IMR-90 (cell line): ENCODE data around the gene MRPL3. TPM values are rescaled to one million over a fixed set of nuclear protein-coding genes. Genes with fewer than 3 reads are reported as not detected.

Experiments used
- ATAC-seq: fragments of 200-7000 bp; cut with Tn5 transposase; 2 replicates; pipeline ENCODE4 v1.9.1; 2020; ENCODE audit warnings: low read depth, mild to moderate bottlenecking, moderate library complexity
- BruUV-seq: library from RNA; stranded (reverse); fragments of 400-500 nt; replicated peaks from 2 replicates; lab custom pipeline; 2021; lab: Mats Ljungman, UMichigan
- CTCF ChIA-PET: fragments of 300-600 bp; formaldehyde crosslinking; extraction: SDS; loops from one replicate; lab custom pipeline; 2021; ENCODE audit warnings: antibody characterized with exemption; lab: Yijun Ruan, JAX
- POLR2A ChIA-PET: fragments of 300-600 bp; sonication (Branson Sonifier 250); formaldehyde crosslinking; loops from one replicate; lab custom pipeline; 2022; ENCODE audit warnings: antibody characterized with exemption; ENCODE audit not compliant: unreplicated experiment; lab: Charles Lee
- DNase-seq: peaks from one replicate; pipeline ENCODE4 v3.0.0; 2013
- H2AFZ ChIP-seq: replicated peaks from 2 replicates; pipeline ENCODE3; 2013; ENCODE audit warnings: low read length, mild to moderate bottlenecking; ENCODE audit not compliant: poor library complexity
- H2AK5ac ChIP-seq: 2 replicates; pipeline ENCODE4 v1.6.1; 2013; ENCODE audit warnings: low read depth, low read length, inconsistent platforms
- H2AK9ac ChIP-seq: replicated peaks from 2 replicates; pipeline ENCODE3; 2013; ENCODE audit warnings: mild to moderate bottlenecking, low read depth, low read length, moderate library complexity; ENCODE audit not compliant: poor library complexity
- H2BK120ac ChIP-seq: 2 replicates; pipeline ENCODE4 v1.6.1; 2013; ENCODE audit warnings: low read depth, low read length, inconsistent platforms
- H2BK15ac ChIP-seq: 3 replicates; pipeline ENCODE4 v1.6.1; 2013; ENCODE audit warnings: low read depth, low read length, inconsistent platforms
- H2BK20ac ChIP-seq: 2 replicates; pipeline ENCODE4 v1.6.1; 2013; ENCODE audit warnings: low read depth, mild to moderate bottlenecking, inconsistent platforms, low read length, moderate library complexity
- H2BK5ac ChIP-seq: 2 replicates; pipeline ENCODE4 v1.6.1; 2013; ENCODE audit warnings: mild to moderate bottlenecking, low read depth, low read length, inconsistent platforms; ENCODE audit not compliant: poor library complexity, severe bottlenecking
- H3K14ac ChIP-seq: replicated peaks from 2 replicates; pipeline ENCODE4 v1.6.1; 2013; ENCODE audit warnings: low read depth, low read length, inconsistent platforms
- H3K18ac ChIP-seq: 2 replicates; pipeline ENCODE4 v1.6.1; 2013; ENCODE audit warnings: low read depth, low read length, control low read depth
- H3K23ac ChIP-seq: 2 replicates; pipeline ENCODE4 v1.6.1; 2013; ENCODE audit warnings: low read depth, low read length, inconsistent platforms
- H3K27ac ChIP-seq: 2 replicates; pipeline ENCODE4 v1.5.1; 2013; ENCODE audit warnings: mild to moderate bottlenecking, control low read depth, low read length; ENCODE audit not compliant: insufficient read depth
- H3K27me3 ChIP-seq: 2 replicates; pipeline ENCODE4 v1.6.1; 2013; ENCODE audit warnings: low read length; ENCODE audit not compliant: control insufficient read depth, insufficient read depth
- H3K36me3 ChIP-seq: 2 replicates; pipeline ENCODE4 v1.6.1; 2013; ENCODE audit warnings: low read length, mixed read lengths; ENCODE audit not compliant: control insufficient read depth, insufficient read depth
- H3K4ac ChIP-seq: 2 replicates; pipeline ENCODE4 v1.6.1; 2013; ENCODE audit warnings: low read depth, low read length, inconsistent platforms
- H3K4me1 ChIP-seq: 2 replicates; pipeline ENCODE4 v1.6.1; 2013; ENCODE audit warnings: low read length, mixed read lengths; ENCODE audit not compliant: control insufficient read depth, insufficient read depth
- H3K4me2 ChIP-seq: 2 replicates; pipeline ENCODE4 v1.6.1; 2013; ENCODE audit warnings: low read depth, mild to moderate bottlenecking, control low read depth, low read length, moderate library complexity
- H3K4me3 ChIP-seq: 2 replicates; pipeline ENCODE4 v1.5.1; 2013; ENCODE audit warnings: low read depth, mild to moderate bottlenecking, control low read depth, low read length, moderate library complexity; ENCODE audit not compliant: insufficient read depth
- H3K56ac ChIP-seq: 2 replicates; pipeline ENCODE4 v1.6.1; 2013; ENCODE audit warnings: low read length, inconsistent platforms; ENCODE audit not compliant: insufficient read depth; ENCODE audit errors: extremely low read depth
- H3K79me1 ChIP-seq, 2 experiments: 2 replicates each; pipeline ENCODE4 v1.6.1; 2013; ENCODE audit warnings: low read length in 2 of 2, inconsistent platforms in 1 of 2, low read depth in 1 of 2
- H3K9ac ChIP-seq: 2 replicates; pipeline ENCODE4 v1.6.1; 2013; ENCODE audit warnings: low read depth, low read length, control low read depth
- H3K9me1 ChIP-seq: 2 replicates; pipeline ENCODE4 v1.6.1; 2013; ENCODE audit warnings: low read length, inconsistent platforms; ENCODE audit not compliant: insufficient read depth
- H3K9me3 ChIP-seq: 2 replicates; pipeline ENCODE4 v1.6.1; 2013; ENCODE audit warnings: low read length; ENCODE audit not compliant: control insufficient read depth, insufficient read depth
- H4K20me1 ChIP-seq: 2 replicates; pipeline ENCODE4 v1.6.1; 2013; ENCODE audit warnings: low read length, inconsistent platforms; ENCODE audit not compliant: insufficient read depth
- H4K5ac ChIP-seq: 2 replicates; pipeline ENCODE4 v1.6.1; 2013; ENCODE audit warnings: mild to moderate bottlenecking, low read depth, low read length, control low read depth
- H4K8ac ChIP-seq, 2 experiments: 2 replicates each; pipeline ENCODE4 v1.6.1; 2013; ENCODE audit warnings: low read depth in 2 of 2, low read length in 2 of 2, control low read depth in 1 of 2, inconsistent platforms in 1 of 2
- H4K91ac ChIP-seq: 2 replicates; pipeline ENCODE4 v1.6.1; 2013; ENCODE audit warnings: low read depth, low read length, inconsistent platforms; ENCODE audit not compliant: insufficient read depth
- CHD1 ChIP-seq: IDR thresholded peaks from 2 replicates; pipeline ENCODE4 v1.6.1; 2012; ENCODE audit warnings: low read depth, low read length, improper control_type of control experiment
- FOS ChIP-seq: fragments of 150-350 bp; IDR thresholded peaks from 2 replicates; pipeline ENCODE4 v1.6.1; 2016; ENCODE audit warnings: low read depth, low read length
- MAFK ChIP-seq: IDR thresholded peaks from 2 replicates; pipeline ENCODE4 v1.6.1; 2012; ENCODE audit warnings: low read depth, low read length, improper control_type of control experiment
- MXI1 ChIP-seq: IDR thresholded peaks from 2 replicates; pipeline ENCODE4 v1.6.1; 2012; ENCODE audit warnings: low read depth, mild to moderate bottlenecking, low read length, moderate library complexity, borderline replicate concordance
- NFE2L2 ChIP-seq: fragments of 150-350 bp; IDR thresholded peaks from 2 replicates; pipeline ENCODE4 v1.6.1; 2016; ENCODE audit warnings: low read depth, mild to moderate bottlenecking, low read length
- POLR2A ChIP-seq: IDR thresholded peaks from 2 replicates; pipeline ENCODE4 v1.6.1; 2012; ENCODE audit warnings: mild to moderate bottlenecking, low read depth, low read length
- RCOR1 ChIP-seq: IDR thresholded peaks from 2 replicates; pipeline ENCODE4 v1.6.1; 2012; ENCODE audit warnings: mild to moderate bottlenecking, low read length, improper control_type of control experiment; ENCODE audit not compliant: insufficient replicate concordance
- RFX5 ChIP-seq: IDR thresholded peaks from 2 replicates; pipeline ENCODE4 v1.8.0; 2012; ENCODE audit warnings: low read depth, mild to moderate bottlenecking, low read length, moderate library complexity
- SMC3 ChIP-seq: fragments of 150-350 bp; IDR thresholded peaks from 2 replicates; pipeline ENCODE4 v1.6.1; 2016; ENCODE audit warnings: low read depth, mild to moderate bottlenecking, antibody characterized with exemption, low read length, moderate library complexity
- WGBS, 2 experiments: methylation state at CpG; one replicate each; pipeline versions ENCODE4 v1.1.5 to v1.1.7; 2013; ENCODE audit warnings: missing lambda C conversion rate in 2 of 2; ENCODE audit not compliant: insufficient read length in 1 of 2; ENCODE audit errors: extremely low coverage in 2 of 2; 5-methylcytosine and 5-hydroxymethylcytosine counted together
- dilution Hi-C: fragments of 300-500 bp; cut with HindIII; formaldehyde crosslinking; loops from one replicate; pipeline ENCODE4 v1.14.3; 2018; ENCODE audit warnings: low sequenced_read_pairs; ENCODE audit not compliant: unreplicated experiment
- in situ Hi-C: fragments of 300-500 bp; cut with MboI; formaldehyde crosslinking; loops from 3 replicates; pipeline ENCODE4 v1.14.3; 2019; ENCODE audit warnings: low sequenced_read_pairs, inconsistent platforms, mixed read lengths
- intact Hi-C: fragments of 100-400 bp; cut with micrococcal nuclease; formaldehyde crosslinking; loops from 2 replicates; pipeline ENCODE4 v1.10.0; 2022
- polyA plus RNA-seq, 3 experiments: library from polyadenylated mRNA; depleted of rRNA; stranded (reverse); fragments of >200 nt; gene quantifications; 2 replicates each; pipeline ENCODE4 v1.2.3, GENCODE V29; 2012; ENCODE audit warnings: low replicate concordance in 1 of 3
- total RNA-seq: library from RNA; depleted of rRNA; stranded (reverse); fragments of >200 nt; gene quantifications from 2 replicates; pipeline ENCODE4 v1.2.3, GENCODE V29; 2012
- TF ChIP-seq, protein P1 (sequence below): conservative IDR thresholded peaks from 2 replicates; pipeline ENCODE4 v1.5.1; 2012; ENCODE audit warnings: mild to moderate bottlenecking, low read depth, low read length, improper control_type of control experiment

The MRPL3 gene
- total and polyA plus RNA-seq, 2 of the 4 experiments (the other 2 are of a cell fraction) = 107 to 206 TPM

GRCh38 chr3:131477813-131478212, 25.0 kb downstream of the MRPL3 start:
- Histone ChIP-seq H2BK120ac (no peak overlapping the region), H2BK20ac (no peak overlapping the region), H2AFZ (no peak overlapping the region), H4K20me1 (no peaks in the 10 kb centered on the region; the same call in 1 of the 2 replicates), H4K91ac (no peak overlapping the region), H3K27me3 (no peaks in the 10 kb centered on the region), H3K27ac (no peak overlapping the region), H2BK15ac (no peak overlapping the region), H3K36me3 (peaks cover 4% of the 10 kb centered on the region; the same call in 1 of the 2 replicates), H2BK5ac (no peak overlapping the region), H3K9me3 (no peaks in the 10 kb centered on the region), H3K9me1 (no peaks in the 10 kb centered on the region), H4K5ac (no peak overlapping the region), H2AK9ac (no peak overlapping the region), H3K4me1 (no peaks in the 10 kb centered on the region), H3K9ac (no peak overlapping the region), H4K8ac (no peak overlapping the region), H3K79me1 (peaks cover 7 to 11% of the 10 kb centered on the region in 2 experiments), H2AK5ac (no peak overlapping the region), H3K18ac (no peak overlapping the region), H3K14ac (no peak overlapping the region), H3K56ac (no peak overlapping the region), H3K4ac (no peak overlapping the region), H3K23ac (no peak overlapping the region), H3K4me3 (no peak overlapping the region), H3K4me2 (no peak overlapping the region)
- CTCF ChIA-PET = no interaction called here
- TF ChIP-seq FOS (no peak), MAFK (no peak), POLR2A (no peak), RFX5 (no peak), SMC3 (no peak), CHD1 (no peak), RCOR1 (no peak), MXI1 (no peak), NFE2L2 (no peak)
- TF ChIP-seq, protein P1, sequence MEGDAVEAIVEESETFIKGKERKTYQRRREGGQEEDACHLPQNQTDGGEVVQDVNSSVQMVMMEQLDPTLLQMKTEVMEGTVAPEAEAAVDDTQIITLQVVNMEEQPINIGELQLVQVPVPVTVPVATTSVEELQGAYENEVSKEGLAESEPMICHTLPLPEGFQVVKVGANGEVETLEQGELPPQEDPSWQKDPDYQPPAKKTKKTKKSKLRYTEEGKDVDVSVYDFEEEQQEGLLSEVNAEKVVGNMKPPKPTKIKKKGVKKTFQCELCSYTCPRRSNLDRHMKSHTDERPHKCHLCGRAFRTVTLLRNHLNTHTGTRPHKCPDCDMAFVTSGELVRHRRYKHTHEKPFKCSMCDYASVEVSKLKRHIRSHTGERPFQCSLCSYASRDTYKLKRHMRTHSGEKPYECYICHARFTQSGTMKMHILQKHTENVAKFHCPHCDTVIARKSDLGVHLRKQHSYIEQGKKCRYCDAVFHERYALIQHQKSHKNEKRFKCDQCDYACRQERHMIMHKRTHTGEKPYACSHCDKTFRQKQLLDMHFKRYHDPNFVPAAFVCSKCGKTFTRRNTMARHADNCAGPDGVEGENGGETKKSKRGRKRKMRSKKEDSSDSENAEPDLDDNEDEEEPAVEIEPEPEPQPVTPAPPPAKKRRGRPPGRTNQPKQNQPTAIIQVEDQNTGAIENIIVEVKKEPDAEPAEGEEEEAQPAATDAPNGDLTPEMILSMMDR = no peak
- POLR2A ChIA-PET = no interaction called here
- BruUV-seq = no TSS peak
- WGBS, 2 experiments = 100% methylated on average over 2 of the region's 3 CpGs; no CpG with 5 or more reads in 1 of the 2 experiments
- intact Hi-C loops = loop anchor here (10.0 kb wide), 1 partner anchor 443 kb away; no protein-coding TSS in a partner anchor
- DNase-seq (no peak), ATAC-seq (no peak)
- dilution Hi-C loops = no loop called here
- in situ Hi-C loops = loop anchor here (25.0 kb wide), 2 partner anchors 441 to 741 kb away; partner anchors contain the start of genes ASTE1, NEK11 and PIK3R4
